SK-N-SH (cell line): ENCODE results near the gene NMT2. TPM values are rescaled to one million over a fixed set of nuclear protein-coding genes. Genes with fewer than 3 reads are reported as not detected.

Experiments
- CTCF ChIA-PET: fragments of 300-600, 350-600 bp; formaldehyde crosslinking; extraction: SDS; loops from one replicate; lab custom pipeline; 2021; lab: Yijun Ruan, JAX
- POLR2A ChIA-PET: fragments of 350-600 bp; sonication (Branson Sonifier 250); formaldehyde crosslinking; extraction: SDS; loops from one replicate; lab custom pipeline; 2020; ENCODE audit warnings: antibody characterized with exemption, inconsistent platforms; lab: Yijun Ruan, JAX
- DNase-seq: peaks from one replicate; pipeline ENCODE4 v3.0.0; 2012
- H2AFZ ChIP-seq: fragments of 200-600 bp; sonication (generic); 2 replicates; pipeline ENCODE4 v1.8.1; 2016; ENCODE audit warnings: antibody characterized with exemption, mild to moderate bottlenecking, low read depth
- H3F3A ChIP-seq: fragments of 200-600 bp; sonication (generic); replicated peaks from 2 replicates; pipeline ENCODE3; 2016; ENCODE audit warnings: antibody characterized with exemption, mild to moderate bottlenecking; ENCODE audit not compliant: insufficient read depth
- H3K27ac ChIP-seq, 2 experiments: fragments of 200-500 bp in 1 of 2; fragments of 200-600 bp in 1 of 2; sonication (Bioruptor generic) in 1 of 2; sonication (generic), shearing (Covaris generic) in 1 of 2; 2 replicates each; pipeline versions ENCODE4 v1.5.1 to v1.6.1; 2014 to 2016; ENCODE audit warnings: low read depth in 2 of 2, inconsistent platforms in 1 of 2, low read length in 1 of 2, mild to moderate bottlenecking in 1 of 2, mixed read lengths in 1 of 2
- H3K27me3 ChIP-seq: fragments of 200-600 bp; sonication (generic), shearing (Covaris generic); 2 replicates; pipeline ENCODE4 v1.6.1; 2016; ENCODE audit warnings: mixed run types; ENCODE audit not compliant: insufficient read depth
- H3K36me3 ChIP-seq, 2 experiments: fragments of 200-500 bp in 1 of 2; fragments of 200-600 bp in 1 of 2; sonication (Bioruptor generic) in 1 of 2; sonication (generic) in 1 of 2; replicated peaks in 1 of 2; 2 replicates each; pipeline versions ENCODE3 to v1.5.1; 2014 to 2016; ENCODE audit warnings: low read length in 1 of 2, mild to moderate bottlenecking in 1 of 2; ENCODE audit not compliant: insufficient read depth in 2 of 2, control insufficient read depth in 1 of 2
- H3K4me1 ChIP-seq, 2 experiments: fragments of 200-500 bp in 1 of 2; fragments of 200-600 bp in 1 of 2; sonication (Bioruptor generic) in 1 of 2; sonication (generic), shearing (Covaris generic) in 1 of 2; 2 replicates each; pipeline versions ENCODE4 v1.5.1 to v1.6.1; 2014 to 2016; ENCODE audit warnings: low read depth in 1 of 2, low read length in 1 of 2, mixed run types in 1 of 2; ENCODE audit not compliant: insufficient read depth in 2 of 2, control insufficient read depth in 1 of 2
- H3K4me2 ChIP-seq: fragments of 200-600 bp; sonication (generic), shearing (Covaris generic); 2 replicates; pipeline ENCODE4 v1.6.1; 2017; ENCODE audit warnings: mixed run types
- H3K4me3 ChIP-seq, 2 experiments: fragments of 200-500 bp in 1 of 2; fragments of 200-600 bp in 1 of 2; sonication (Bioruptor generic) in 1 of 2; sonication (generic), shearing (Covaris generic) in 1 of 2; 2 replicates each; pipeline versions ENCODE4 v1.5.1 to v1.8.1; 2014 to 2016; ENCODE audit warnings: low read depth in 2 of 2, inconsistent platforms in 1 of 2, low read length in 1 of 2, mild to moderate bottlenecking in 1 of 2, mixed read lengths in 1 of 2, moderate library complexity in 1 of 2
- H3K79me2 ChIP-seq: fragments of 200-600 bp; sonication (generic); 2 replicates; pipeline ENCODE4 v1.8.1; 2017; ENCODE audit warnings: mild to moderate bottlenecking; ENCODE audit not compliant: insufficient read depth
- H3K9ac ChIP-seq: fragments of 200-600 bp; sonication (generic); 2 replicates; pipeline ENCODE4 v1.6.1; 2017; ENCODE audit warnings: mixed run types
- H3K9me2 ChIP-seq: fragments of 200-600 bp; sonication (generic); 2 replicates; pipeline ENCODE4 v1.6.1; 2017; ENCODE audit warnings: mixed run types
- H3K9me3 ChIP-seq: fragments of 200-600 bp; sonication (generic); 2 replicates; pipeline ENCODE4 v1.6.1; 2017; ENCODE audit warnings: mixed run types, mild to moderate bottlenecking, moderate library complexity
- H4K20me1 ChIP-seq: fragments of 200-600 bp; sonication (generic); 2 replicates; pipeline ENCODE4 v1.6.1; 2017; ENCODE audit warnings: mild to moderate bottlenecking, mixed run types; ENCODE audit not compliant: insufficient read depth
- ELF1 ChIP-seq: IDR thresholded peaks from 2 replicates; pipeline ENCODE4 v1.4.0; 2012
- EP300 ChIP-seq, 2 experiments: IDR thresholded peaks; 2 replicates each; pipeline versions ENCODE4 v1.4.0 to v1.6.1; 2012; ENCODE audit warnings: borderline replicate concordance in 1 of 2, low read depth in 1 of 2, low read length in 1 of 2
- EZH2phosphoT487 ChIP-seq: fragments of 200-600 bp; sonication (generic); IDR thresholded peaks from 2 replicates; pipeline ENCODE4 v1.6.1; 2017; ENCODE audit warnings: low read depth, mixed run types, mild to moderate bottlenecking, antibody characterized with exemption, moderate library complexity, borderline replicate concordance
- FOXM1 ChIP-seq: IDR thresholded peaks from 2 replicates; pipeline ENCODE4 v1.4.0; 2012; ENCODE audit warnings: low read depth, mild to moderate bottlenecking
- JUND ChIP-seq: IDR thresholded peaks from 2 replicates; pipeline ENCODE4 v1.4.0; 2012
- MAX ChIP-seq: IDR thresholded peaks from 2 replicates; pipeline ENCODE4 v1.4.0; 2012; ENCODE audit warnings: low read depth
- MXI1 ChIP-seq: IDR thresholded peaks from 2 replicates; pipeline ENCODE4 v1.6.1; 2012; ENCODE audit warnings: mild to moderate bottlenecking, low read depth, low read length, improper control_type of control experiment
- NFIC ChIP-seq: IDR thresholded peaks from 2 replicates; pipeline ENCODE4 v1.4.0; 2012; ENCODE audit warnings: borderline replicate concordance
- NRF1 ChIP-seq: IDR thresholded peaks from 2 replicates; pipeline ENCODE4 v1.6.1; 2012; ENCODE audit warnings: low read depth, mild to moderate bottlenecking, low read length
- RAD21 ChIP-seq: IDR thresholded peaks from 2 replicates; pipeline ENCODE4 v1.6.1; 2012; ENCODE audit warnings: mild to moderate bottlenecking, low read length
- RCOR1 ChIP-seq: fragments of 150-350 bp; IDR thresholded peaks from 2 replicates; pipeline ENCODE4 v1.6.1; 2017; ENCODE audit warnings: antibody characterized with exemption, low read length
- RFX5 ChIP-seq: IDR thresholded peaks from 2 replicates; pipeline ENCODE4 v1.6.1; 2012; ENCODE audit warnings: mild to moderate bottlenecking, improper control_type of control experiment, low read length
- SIN3A ChIP-seq: IDR thresholded peaks from 2 replicates; pipeline ENCODE4 v1.6.1; 2012; ENCODE audit warnings: low read depth, mild to moderate bottlenecking, low read length, moderate library complexity, borderline replicate concordance
- TAF1 ChIP-seq: IDR thresholded peaks from 2 replicates; pipeline ENCODE4 v1.6.1; 2012; ENCODE audit warnings: low read depth, mild to moderate bottlenecking, low read length, moderate library complexity, borderline replicate concordance
- TEAD4 ChIP-seq: IDR thresholded peaks from 2 replicates; pipeline ENCODE4 v1.4.0; 2012; ENCODE audit warnings: mild to moderate bottlenecking, borderline replicate concordance; ENCODE audit not compliant: insufficient read depth
- USF1 ChIP-seq: IDR thresholded peaks from 2 replicates; pipeline ENCODE4 v1.4.0; 2012; ENCODE audit warnings: low read depth, borderline replicate concordance
- WGBS: methylation state at CpG from one replicate; pipeline ENCODE4 v1.1.6; 2017; ENCODE audit warnings: low lambda C conversion rate; 5-methylcytosine and 5-hydroxymethylcytosine counted together
- polyA plus RNA-seq, 3 experiments: library from polyadenylated mRNA; depleted of rRNA; stranded (reverse); fragments of >200 nt; gene quantifications; 2 replicates each; pipeline ENCODE4 v1.2.3, GENCODE V29; 2012
- TF ChIP-seq, protein P1 (sequence below): fragments of 200-600 bp; sonication (generic); IDR thresholded peaks from 2 replicates; pipeline ENCODE4 v1.6.1; 2017; ENCODE audit warnings: antibody characterized with exemption, mild to moderate bottlenecking, moderate library complexity
- TF ChIP-seq, protein P2 (sequence below): IDR thresholded peaks from 2 replicates; pipeline ENCODE4; 2012

The NMT2 gene
- polyA plus RNA-seq, 1 of the 3 experiments (the other 2 are of a cell fraction): 25.9 TPM

- TF ChIP-seq, protein P1, sequence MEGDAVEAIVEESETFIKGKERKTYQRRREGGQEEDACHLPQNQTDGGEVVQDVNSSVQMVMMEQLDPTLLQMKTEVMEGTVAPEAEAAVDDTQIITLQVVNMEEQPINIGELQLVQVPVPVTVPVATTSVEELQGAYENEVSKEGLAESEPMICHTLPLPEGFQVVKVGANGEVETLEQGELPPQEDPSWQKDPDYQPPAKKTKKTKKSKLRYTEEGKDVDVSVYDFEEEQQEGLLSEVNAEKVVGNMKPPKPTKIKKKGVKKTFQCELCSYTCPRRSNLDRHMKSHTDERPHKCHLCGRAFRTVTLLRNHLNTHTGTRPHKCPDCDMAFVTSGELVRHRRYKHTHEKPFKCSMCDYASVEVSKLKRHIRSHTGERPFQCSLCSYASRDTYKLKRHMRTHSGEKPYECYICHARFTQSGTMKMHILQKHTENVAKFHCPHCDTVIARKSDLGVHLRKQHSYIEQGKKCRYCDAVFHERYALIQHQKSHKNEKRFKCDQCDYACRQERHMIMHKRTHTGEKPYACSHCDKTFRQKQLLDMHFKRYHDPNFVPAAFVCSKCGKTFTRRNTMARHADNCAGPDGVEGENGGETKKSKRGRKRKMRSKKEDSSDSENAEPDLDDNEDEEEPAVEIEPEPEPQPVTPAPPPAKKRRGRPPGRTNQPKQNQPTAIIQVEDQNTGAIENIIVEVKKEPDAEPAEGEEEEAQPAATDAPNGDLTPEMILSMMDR: no peak
- TF ChIP-seq EP300 (IDR thresholded peaks at IDR 0.05; ENCODE audit: borderline replicate concordance in 1 of 2, low read depth in 1 of 2, low read length in 1 of 2) (no peak), RFX5 (no peak)
Measured at GRCh38 chr10:15131330-15131729, 37.2 kb downstream of the NMT2 start (continued).

GRCh38 chr10:15124908-15125307 is 43.6 kb downstream of the NMT2 start:
- no peaks in the 10 kb centered on the region for H3K9me3 ChIP-seq
- H3K27ac ChIP-seq: no peak overlapping the region
- peaks cover 12% of the 10 kb centered on the region for H3F3A ChIP-seq
- ChIA-PET CTCF (interaction anchor here (1.2 kb wide), 1 partner anchor 24 kb away, joined by 3 read pairs; no protein-coding TSS in a partner anchor), POLR2A (no interaction called here)
- no peaks in the 10 kb centered on the region for H4K20me1 ChIP-seq
- no peaks in the 10 kb centered on the region for H3K9me2 ChIP-seq
- no peak for DNase-seq
- no peaks in the 10 kb centered on the region for H3K79me2 ChIP-seq
- WGBS: 81% methylated on average over 3 of the region's 3 CpGs
- no peak overlapping the region for H2AFZ ChIP-seq
- no peak overlapping the region for H3K9ac ChIP-seq
- peaks cover 7 to 21% of the 10 kb centered on the region in 2 experiments; a peak in 3 of 4 replicates for H3K4me1 ChIP-seq
- H3K4me2 ChIP-seq: no peak overlapping the region
- no peaks in the 10 kb centered on the region for H3K27me3 ChIP-seq
- H3K4me3 ChIP-seq: no peak overlapping the region
- peaks cover 13 to 48% of the 10 kb centered on the region in 2 experiments for H3K36me3 ChIP-seq
- TF ChIP-seq FOXM1 (no peak), TAF1 (no peak), EZH2phosphoT487 (no peak), NRF1 (no peak)
- TF ChIP-seq, all 33 proteins: peak for 0

- Histone ChIP-seq H3K9me2 (no peaks in the 10 kb centered on the region), H2AFZ (no peak overlapping the region), H3K27me3 (no peaks in the 10 kb centered on the region), H3K9me3 (no peaks in the 10 kb centered on the region), H3K27ac (peak overlapping the region; percentile 70 to 74), H3K36me3 (peaks cover 18 to 48% of the 10 kb centered on the region in 2 experiments), H3F3A (peaks cover 12% of the 10 kb centered on the region), H3K4me3 (no peak overlapping the region), H3K79me2 (no peaks in the 10 kb centered on the region), H3K9ac (0 out of 2 replicates have a peak overlapping the region, but pooled peaks have one; percentile 10), H3K4me1 (peaks cover 7 to 21% of the 10 kb centered on the region in 2 experiments; a peak in 3 of 4 replicates), H3K4me2 (0 out of 2 replicates have a peak overlapping the region, but pooled peaks have one; percentile 16), H4K20me1 (no peaks in the 10 kb centered on the region)
- TF ChIP-seq JUND (no peak), NFIC (no peak), ELF1 (no peak), RAD21 (no peak), USF1 (no peak), TEAD4 (no peak), MXI1 (no peak), RCOR1 (no peak), EZH2phosphoT487 (no peak), SIN3A (no peak), MAX (no peak), EP300 (IDR thresholded peaks at IDR 0.05; ENCODE audit: borderline replicate concordance in 1 of 2, low read depth in 1 of 2, low read length in 1 of 2) (no peak)
- TF ChIP-seq, protein P2, sequence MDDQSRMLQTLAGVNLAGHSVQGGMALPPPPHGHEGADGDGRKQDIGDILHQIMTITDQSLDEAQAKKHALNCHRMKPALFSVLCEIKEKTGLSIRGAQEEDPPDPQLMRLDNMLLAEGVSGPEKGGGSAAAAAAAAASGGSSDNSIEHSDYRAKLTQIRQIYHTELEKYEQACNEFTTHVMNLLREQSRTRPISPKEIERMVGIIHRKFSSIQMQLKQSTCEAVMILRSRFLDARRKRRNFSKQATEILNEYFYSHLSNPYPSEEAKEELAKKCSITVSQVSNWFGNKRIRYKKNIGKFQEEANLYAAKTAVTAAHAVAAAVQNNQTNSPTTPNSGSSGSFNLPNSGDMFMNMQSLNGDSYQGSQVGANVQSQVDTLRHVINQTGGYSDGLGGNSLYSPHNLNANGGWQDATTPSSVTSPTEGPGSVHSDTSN: no peak
- TF ChIP-seq, protein P1: no peak
- POLR2A ChIA-PET: no interaction called here
- CTCF ChIA-PET: interaction anchor here (0.8 kb wide), 2 partner anchors 18 to 38 kb away, joined by 3 read pairs; no protein-coding TSS in a partner anchor
- DNase-seq: no peak
- 92% methylated on average over 9 of the region's 9 CpGs for WGBS
Measured at GRCh38 chr10:15124190-15124589, 44.3 kb downstream of the NMT2 start.
